GM19238 (cell line): ENCODE data around the gene SELENBP1.

Experiments used
- DNase-seq: peaks from one replicate; pipeline ENCODE4 v3.0.0; 2011; ENCODE audit warnings: low spot score; ENCODE audit not compliant: insufficient read length

Gene SELENBP1

GRCh38 chr1:151344291-151344690 lies 28.2 kb downstream of the SELENBP1 start:
- DNase-seq, result no peak

- no peak for DNase-seq
These were observed 28.9 kb downstream of the SELENBP1 start for GRCh38 chr1:151343587-151343986.

GRCh38 chr1:151342569-151342968 lies 29.9 kb downstream of the SELENBP1 start:
- no peak for DNase-seq

- no peak for DNase-seq
These were observed 30.5 kb downstream of the SELENBP1 start for GRCh38 chr1:151342021-151342420.

- DNase-seq, result no peak
These were observed 31.4 kb downstream of the SELENBP1 start for GRCh38 chr1:151340870-151341754.

GRCh38 chr1:151336556-151336955 lies 35.9 kb downstream of the SELENBP1 start:
- no peak for DNase-seq

GRCh38 chr1:151334822-151335221 lies 37.7 kb downstream of the SELENBP1 start:
- DNase-seq, result no peak

GRCh38 chr1:151327903-151328674 lies 44.4 kb downstream of the SELENBP1 start:
- DNase-seq, result no peak

- DNase-seq, result peak; percentile 93
These were observed 45.1 kb downstream of the SELENBP1 start, which contains the start of gene PI4KB for GRCh38 chr1:151327223-151327902. Gene PI4KB, minus strand, starts transcription at chr1:151327416. Its CDS starts 10,935 bp downstream, at chr1:151316481.

GRCh38 chr1:151326619-151327222 lies 45.8 kb downstream of the SELENBP1 start:
- DNase-seq, result peak; percentile 78

- DNase-seq, result no peak
These were observed 46.7 kb downstream of the SELENBP1 start for GRCh38 chr1:151325646-151326429.

GRCh38 chr1:151325231-151325630 lies 47.3 kb downstream of the SELENBP1 start:
- no peak for DNase-seq

- DNase-seq, result no peak
These were observed 48.0 kb downstream of the SELENBP1 start for GRCh38 chr1:151324390-151324930.

GRCh38 chr1:151318975-151319374 lies 53.5 kb downstream of the SELENBP1 start:
- no peak for DNase-seq

GRCh38 chr1:151315565-151316235 lies 56.8 kb downstream of the SELENBP1 start:
- DNase-seq, result no peak
